HG03280 (cell line): Measurements from ENCODE around the gene TMEM9.

ENCODE experiments used
- ATAC-seq: cut with Tn5 transposase; IDR thresholded peaks from one replicate; pipeline ENCODE4 v1.9.1; 2021; ENCODE audit warnings: mild to moderate bottlenecking, moderate library complexity; ENCODE audit not compliant: unreplicated experiment

TMEM9 gene

DNA sequence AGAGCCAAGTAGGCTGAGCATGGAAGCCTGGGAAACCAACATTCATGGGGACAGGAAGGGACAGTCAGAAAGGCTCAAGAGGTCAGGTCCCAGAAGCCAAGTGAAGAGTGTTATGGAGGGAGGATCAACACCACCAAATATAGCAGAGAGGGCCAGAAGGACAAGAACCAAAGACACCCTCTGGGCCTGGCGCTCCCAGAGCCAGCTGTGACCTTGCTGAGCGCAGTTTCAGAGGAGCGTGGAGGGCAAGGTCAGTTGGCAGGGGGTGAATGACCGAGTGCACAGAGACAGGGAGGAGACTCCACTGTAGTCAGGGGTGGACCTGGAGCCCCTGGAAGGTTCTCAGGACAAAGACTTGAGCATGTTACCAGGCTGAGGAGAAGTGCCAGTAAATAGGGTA lies 22.9 kb downstream of the TMEM9 start:
- ATAC-seq, result no peak

GRCh38 chr1:201128962-201129361 lies 25.3 kb downstream of the TMEM9 start:
- no peak for ATAC-seq

- ATAC-seq, result no peak
These were observed 25.8 kb downstream of the TMEM9 start for GRCh38 chr1:201128476-201128875.

- ATAC-seq, result no peak
These were observed 26.4 kb downstream of the TMEM9 start for GRCh38 chr1:201127755-201128455.

GRCh38 chr1:201126832-201127754 lies 27.2 kb downstream of the TMEM9 start, which contains the start of gene ASCL5:
Gene ASCL5 (minus strand): TSS chr1:201127184. CDS start chr1:201115372, 11,812 bp downstream.
- ATAC-seq, result no peak

DNA sequence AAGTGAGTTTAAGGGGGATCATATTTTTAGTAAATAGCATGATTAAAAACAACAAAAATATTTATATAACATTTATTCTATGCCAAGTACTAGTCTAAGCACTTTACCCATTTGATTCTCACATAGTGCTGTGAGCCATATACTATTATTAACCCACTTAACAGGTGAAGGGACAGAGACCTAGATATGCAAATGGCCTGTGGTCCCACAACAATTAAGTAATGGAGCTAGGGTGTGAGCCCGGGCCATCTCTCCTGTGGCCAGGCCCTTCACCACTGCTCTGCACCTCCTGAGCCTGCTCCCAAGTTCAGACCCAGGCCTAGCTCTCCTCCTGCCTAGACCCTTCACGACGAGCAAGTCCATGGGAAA lies 27.8 kb downstream of the TMEM9 start:
- ATAC-seq, result no peak

- no peak for ATAC-seq
These were observed 28.5 kb downstream of the TMEM9 start for GRCh38 chr1:201125800-201126199.

DNA sequence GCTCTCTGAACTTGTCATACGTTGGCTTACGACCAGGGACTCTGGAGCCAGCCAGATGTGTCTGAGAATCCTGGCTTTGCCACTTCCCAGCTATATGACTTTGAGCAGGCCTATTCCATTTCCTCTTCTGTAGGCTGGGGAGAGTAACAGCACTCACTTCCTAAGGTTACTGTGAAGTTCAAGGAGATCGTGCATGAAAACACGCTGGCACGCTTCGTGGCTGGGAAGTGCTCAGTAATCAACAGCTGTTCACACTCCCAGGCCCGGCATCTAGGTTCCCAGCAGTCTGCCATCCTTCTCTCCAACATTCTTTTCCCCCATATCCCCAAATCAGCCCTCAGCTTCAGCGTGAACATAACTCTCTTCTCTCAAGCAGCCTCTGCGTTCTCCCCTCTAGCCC lies 29.3 kb downstream of the TMEM9 start:
- no peak for ATAC-seq

GRCh38 chr1:201123866-201124265 lies 30.4 kb downstream of the TMEM9 start:
- no peak for ATAC-seq

GRCh38 chr1:201122321-201122957 lies 31.8 kb downstream of the TMEM9 start:
- ATAC-seq, result no peak

DNA sequence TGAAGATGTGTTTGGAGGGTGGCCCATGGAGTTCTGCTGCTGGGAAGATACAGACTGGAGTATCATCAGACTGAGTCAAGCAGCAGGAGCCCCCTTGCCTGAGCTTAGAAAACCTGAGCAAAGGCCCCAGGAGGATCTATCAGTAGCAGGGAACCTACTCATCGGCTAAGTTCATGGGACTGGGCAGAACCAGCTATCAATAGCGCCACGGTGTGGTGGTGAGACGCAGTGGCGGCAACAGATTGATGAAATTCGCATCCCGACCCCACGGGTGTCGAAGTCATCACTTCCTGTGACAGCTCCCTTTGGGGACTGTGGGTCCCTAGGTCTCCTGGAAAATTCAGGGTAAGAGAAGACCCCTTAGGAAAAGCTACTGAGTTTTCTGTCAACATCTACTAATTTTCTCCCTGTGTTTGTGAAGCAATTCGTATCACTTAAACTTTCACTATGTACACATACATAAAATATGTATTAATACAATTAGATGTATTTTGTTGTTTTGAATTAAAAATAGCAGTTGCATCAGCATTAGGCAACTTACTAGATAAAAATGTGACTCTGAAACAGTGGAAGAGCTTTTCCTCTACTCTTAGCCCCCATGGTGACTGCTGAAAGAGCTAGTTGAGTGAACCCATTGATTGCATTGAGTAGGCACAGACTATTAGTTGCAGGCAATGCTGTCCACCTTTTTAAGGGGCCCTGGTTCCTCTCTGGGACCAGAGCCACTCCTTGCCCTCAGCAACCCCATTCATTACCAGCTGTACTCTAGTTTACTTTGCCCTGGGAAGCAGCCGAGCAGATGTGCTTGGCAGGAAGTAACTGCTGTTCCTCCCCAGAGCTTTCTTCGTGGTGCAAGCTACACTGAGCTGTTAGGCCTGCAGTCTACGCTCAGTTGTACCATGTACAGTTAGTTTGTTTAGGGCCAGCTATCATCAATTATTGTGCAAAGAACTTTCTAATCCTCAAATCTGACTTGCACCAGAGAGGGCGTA lies 34.8 kb downstream of the TMEM9 start:
- ATAC-seq, result no peak

GRCh38 chr1:201116091-201116490 lies 38.2 kb downstream of the TMEM9 start:
- ATAC-seq, result no peak

DNA sequence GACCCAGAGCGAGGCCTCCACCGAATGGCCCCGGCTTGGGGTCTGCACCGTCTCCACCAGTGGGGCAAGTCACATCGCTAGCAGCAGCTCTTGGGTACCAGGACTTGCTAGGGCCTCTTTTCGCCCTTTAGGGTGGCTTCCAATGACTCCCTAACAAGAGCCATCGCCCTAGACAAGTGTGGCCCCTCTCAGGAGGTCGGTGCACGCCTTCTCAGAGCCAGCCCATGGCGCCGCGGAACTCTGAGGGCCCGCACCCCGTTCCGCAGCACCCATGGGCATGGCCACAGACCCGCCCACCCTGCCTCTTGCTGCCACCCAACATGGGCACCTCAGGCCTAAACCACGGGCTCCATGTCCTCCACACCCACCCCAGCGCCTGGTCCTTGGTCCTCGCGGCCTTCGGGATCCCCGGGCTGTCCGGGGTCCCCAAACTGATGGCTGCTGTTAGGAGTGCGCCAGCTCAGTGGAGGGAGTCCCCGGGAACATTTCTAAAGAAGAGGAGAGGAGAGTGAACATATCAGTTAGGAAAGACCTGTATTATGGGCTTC lies 38.8 kb downstream of the TMEM9 start:
- no peak for ATAC-seq

- peak; percentile 82 for ATAC-seq
These were observed 39.8 kb downstream of the TMEM9 start for GRCh38 chr1:201114245-201115131.

DNA sequence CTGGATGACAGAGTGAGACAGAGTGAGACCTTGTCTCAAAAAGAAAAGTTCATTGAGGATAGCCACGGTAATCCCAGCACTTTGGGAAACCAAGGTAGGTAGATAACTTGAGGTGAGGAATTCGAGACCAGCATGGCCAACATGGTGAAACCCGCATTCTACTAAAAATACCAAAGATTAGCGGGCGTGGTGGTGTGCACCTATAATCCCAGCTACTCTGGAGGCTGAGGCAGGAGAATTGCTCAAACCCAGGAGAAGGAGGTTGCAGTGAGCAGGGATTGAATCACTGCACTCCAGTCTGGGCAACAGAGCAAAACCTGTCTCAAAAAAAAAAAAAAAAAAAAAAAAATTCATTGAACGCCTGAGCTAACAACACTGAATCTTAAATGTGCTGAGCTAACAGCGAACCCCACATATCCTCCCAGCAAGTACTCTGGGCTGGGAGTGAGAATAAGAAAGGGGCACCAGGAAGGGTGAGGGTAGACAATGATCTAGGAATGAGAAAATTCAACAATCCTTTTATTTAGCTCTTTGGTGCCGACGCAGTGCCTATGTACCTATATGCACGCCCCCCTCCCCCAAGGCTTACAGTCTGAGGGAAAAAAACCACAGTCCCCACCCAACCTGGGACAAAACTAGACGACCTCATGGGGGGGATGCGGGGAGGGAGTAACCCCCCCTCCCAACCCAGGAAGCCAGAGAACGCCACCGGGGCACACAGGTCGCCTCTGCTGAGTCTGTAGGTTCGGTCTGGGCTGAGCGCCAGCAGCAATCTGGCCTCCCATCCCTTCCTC lies 40.6 kb downstream of the TMEM9 start:
- no peak for ATAC-seq

DNA sequence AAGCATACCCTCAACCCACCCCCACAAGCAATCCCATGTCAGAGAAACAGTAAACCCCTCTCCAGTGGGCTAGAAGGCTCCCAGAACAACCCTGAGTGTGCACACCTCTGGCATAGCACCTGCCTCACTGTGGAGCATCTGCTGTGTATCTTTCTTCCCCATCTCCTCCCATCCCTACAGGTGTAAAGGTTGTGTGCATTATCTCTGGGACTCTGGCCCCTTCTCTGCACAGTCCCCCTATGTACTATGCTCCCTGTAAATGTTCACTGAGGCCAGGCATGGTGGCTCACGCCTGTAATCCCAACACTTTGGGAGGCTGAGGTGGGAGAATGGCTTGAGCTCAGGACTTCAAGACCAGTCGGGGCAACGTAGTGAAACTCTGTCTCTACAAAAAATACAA lies 41.3 kb downstream of the TMEM9 start:
- no peak for ATAC-seq

DNA sequence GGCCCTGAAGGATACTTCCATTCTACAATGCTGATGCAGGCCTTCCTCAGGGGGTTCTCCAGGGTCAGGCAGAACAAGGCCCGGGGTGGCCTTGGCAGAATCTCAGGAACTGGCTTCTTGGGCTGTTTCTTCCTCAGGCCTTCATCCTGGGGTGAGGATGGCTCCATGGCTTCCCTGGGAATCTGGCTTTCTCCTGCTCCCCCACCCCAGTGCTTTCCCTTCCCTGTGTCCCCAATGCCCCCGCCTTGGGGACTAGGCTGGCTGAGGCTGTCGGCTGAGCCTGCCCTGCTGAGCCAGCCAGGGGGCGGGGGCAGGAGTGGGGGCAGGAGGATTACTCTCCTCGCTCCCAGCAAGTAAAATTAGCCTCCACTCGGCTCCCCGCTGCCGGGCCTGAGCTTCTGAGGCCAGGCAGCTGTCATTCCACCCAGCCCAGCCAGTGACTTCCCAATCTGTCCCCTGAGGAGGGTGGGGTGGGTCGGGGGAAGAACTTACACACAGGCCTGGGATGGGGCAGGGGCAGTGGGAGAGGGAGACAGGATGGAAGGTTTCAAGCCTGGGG lies 42.0 kb downstream of the TMEM9 start, which contains the start of gene CACNA1S:
CACNA1S (minus strand) TSS at position 254 of the 559 bp plus-strand sequence; CDS start at position 167, 87 bp downstream.
- ATAC-seq, result no peak

GRCh38 chr1:201111672-201112071 lies 42.6 kb downstream of the TMEM9 start:
- no peak for ATAC-seq
